Peyer's patch (tissue), 4 donors: ENCODE results near the gene TXNRD2.

Experiments
- CTCF ChIP-seq, 6 experiments: fragments of 450-650 bp in 4 of 6; fragments of 200-600 bp in 2 of 6; sonication (generic) in 1 of 6; IDR thresholded peaks; one replicate each; pipeline ENCODE4 v1.5.1; 2017 to 2019; ENCODE audit warnings: antibody characterized with exemption in 6 of 6, mild to moderate bottlenecking in 3 of 6, moderate library complexity in 1 of 6
- POLR2A ChIP-seq, 2 donors: fragments of 450-650 bp; IDR thresholded peaks; one replicate each; pipeline ENCODE4 v1.5.1; 2017; ENCODE audit warnings: antibody characterized with exemption in 2 of 2, mild to moderate bottlenecking in 2 of 2, moderate library complexity in 2 of 2

DNA sequence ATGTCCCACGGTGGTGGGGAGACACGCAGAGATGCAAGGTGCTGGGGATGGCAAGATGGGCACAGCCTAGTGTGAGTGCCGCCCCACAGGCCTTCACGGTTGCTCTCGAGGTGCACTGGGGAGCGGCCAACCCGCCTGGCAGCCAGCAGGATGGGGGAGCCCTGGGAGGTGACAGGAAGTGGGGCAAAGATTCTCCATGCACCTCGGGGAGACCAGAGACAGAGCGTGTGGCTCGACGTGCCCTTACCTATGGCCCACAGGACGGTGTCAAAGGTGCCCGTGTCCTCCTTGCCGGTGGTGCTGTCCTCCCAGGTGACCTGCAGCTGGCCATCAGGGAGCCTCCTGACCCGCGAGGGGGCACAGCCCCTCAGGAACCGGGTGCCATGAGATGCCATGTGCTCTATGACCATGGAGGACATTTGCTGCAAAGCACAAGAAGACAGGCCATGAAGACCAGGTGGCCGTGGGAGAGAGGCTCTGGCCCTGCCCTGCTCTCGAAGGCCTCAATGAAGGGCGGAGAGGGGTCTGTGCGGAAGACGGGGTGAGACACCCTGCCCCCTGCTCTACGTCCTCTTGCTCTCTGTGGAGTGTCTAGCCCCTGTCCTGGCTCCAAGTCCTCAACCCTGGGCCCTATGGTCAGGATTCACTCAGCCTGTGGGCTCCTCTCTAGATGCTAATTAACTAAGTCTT lies 46.3 kb downstream of the TXNRD2 start:
- TF ChIP-seq CTCF (IDR thresholded peaks at IDR 0.05), result no peak
- no peak for TF ChIP-seq POLR2A (IDR thresholded peaks at IDR 0.05)
